HCT116 (cell line): ENCODE measurements around the gene SOX2. TPM values are rescaled to one million over a fixed set of nuclear protein-coding genes. Genes with fewer than 3 reads are reported as not detected.

Experiments used
- ATAC-seq: fragments of 200-7000 bp; cut with Tn5 transposase; 2 replicates; pipeline ENCODE4 v1.9.1; 2020; ENCODE audit warnings: mild to moderate bottlenecking, moderate library complexity
- BruUV-seq: library from RNA; stranded (reverse); fragments of 400-500 nt; replicated peaks from 2 replicates; lab custom pipeline; 2021; lab: Mats Ljungman, UMichigan
- CTCF ChIA-PET: fragments of 300-600 bp; sonication (Branson Sonifier 250); formaldehyde crosslinking; loops from one replicate; lab custom pipeline; 2021; ENCODE audit warnings: antibody characterized with exemption; lab: Charles Lee
- POLR2A ChIA-PET: fragments of 300-600, 350-600 bp; sonication (Branson Sonifier 250); formaldehyde crosslinking; loops from one replicate; lab custom pipeline; 2021; ENCODE audit warnings: antibody characterized with exemption; lab: Charles Lee
- RAD21 ChIA-PET, 2 experiments: fragments of 300-600 bp; sonication (Branson Sonifier 250); formaldehyde crosslinking; loops; one replicate each; lab custom pipeline; 2023; ENCODE audit warnings: low total read pairs in 2 of 2; ENCODE audit not compliant: uncharacterized antibody in 2 of 2, unreplicated experiment in 2 of 2, low non-redundant PET in 1 of 2; lab: Charles Lee
- DNase-seq: peaks from one replicate; pipeline ENCODE4 v3.0.0-alpha.2; 2010; ENCODE audit warnings: low read depth, low spot score
- H2AFZ ChIP-seq: fragments of 200-600 bp; shearing (Covaris generic), sonication (generic); 2 replicates; pipeline ENCODE4 v1.6.1; 2017; ENCODE audit warnings: low read depth, mixed run types, mixed read lengths, antibody characterized with exemption, low read length; ENCODE audit not compliant: poor library complexity, severe bottlenecking
- H3K27ac ChIP-seq: 2 replicates; pipeline ENCODE4 v1.5.1; 2012; ENCODE audit warnings: low read depth, low read length
- H3K27me3 ChIP-seq: fragments of 200-600 bp; sonication (generic); 2 replicates; pipeline ENCODE4 v1.6.1; 2016; ENCODE audit warnings: mixed run types, low read length, mixed read lengths; ENCODE audit not compliant: insufficient read depth
- H3K36me3 ChIP-seq, 2 experiments: fragments of 200-500 bp in 1 of 2; fragments of 200-600 bp in 1 of 2; sonication (Bioruptor generic) in 1 of 2; sonication (generic) in 1 of 2; 2 replicates each; pipeline versions ENCODE4 v1.5.1 to v1.6.1; 2014 to 2016; ENCODE audit warnings: low read length in 2 of 2, inconsistent platforms in 1 of 2, mixed read lengths in 1 of 2, mixed run types in 1 of 2; ENCODE audit not compliant: insufficient read depth in 2 of 2, control insufficient read depth in 1 of 2
- H3K4me1 ChIP-seq, 2 experiments: fragments of 200-600 bp in 1 of 2; sonication (generic) in 1 of 2; 2 replicates each; pipeline versions ENCODE4 v1.5.1 to v1.6.1; 2012 to 2017; ENCODE audit warnings: low read length in 2 of 2, inconsistent platforms in 1 of 2, mild to moderate bottlenecking in 1 of 2, mixed read lengths in 1 of 2, mixed run types in 1 of 2, moderate library complexity in 1 of 2; ENCODE audit not compliant: insufficient read depth in 2 of 2, control insufficient read depth in 1 of 2
- H3K4me2 ChIP-seq: fragments of 200-600 bp; sonication (generic); 2 replicates; pipeline ENCODE4 v1.6.1; 2017; ENCODE audit warnings: mixed run types, low read length, mixed read lengths
- H3K4me3 ChIP-seq, 2 experiments: fragments of 200-600 bp in 1 of 2; sonication (generic) in 1 of 2; replicated peaks in 1 of 2; 2 replicates each; pipeline ENCODE4 v1.5.1; 2011 to 2016; ENCODE audit warnings: low read length in 2 of 2, control low read depth in 1 of 2, low read depth in 1 of 2, mild to moderate bottlenecking in 1 of 2, mixed read lengths in 1 of 2, mixed run types in 1 of 2
- H3K79me2 ChIP-seq: fragments of 200-600 bp; sonication (generic); 2 replicates; pipeline ENCODE4 v1.6.1; 2017; ENCODE audit warnings: mild to moderate bottlenecking, mixed run types, low read length, moderate library complexity, mixed read lengths; ENCODE audit not compliant: insufficient read depth
- H3K9ac ChIP-seq: fragments of 200-600 bp; sonication (generic); 2 replicates; pipeline ENCODE4 v1.6.1; 2016; ENCODE audit warnings: low read length, mixed read lengths
- H3K9me2 ChIP-seq: fragments of 200-600 bp; sonication (generic), shearing (Covaris generic); 2 replicates; pipeline ENCODE4 v1.6.1; 2017; ENCODE audit warnings: mixed run types, mild to moderate bottlenecking, moderate library complexity; ENCODE audit not compliant: insufficient read depth
- H3K9me3 ChIP-seq, 2 experiments: fragments of 200-500 bp in 1 of 2; fragments of 200-600 bp in 1 of 2; sonication (Bioruptor generic) in 1 of 2; sonication (generic) in 1 of 2; 2 replicates each; pipeline ENCODE4 v1.6.1; 2014 to 2017; ENCODE audit warnings: low read length in 2 of 2, mixed read lengths in 2 of 2, inconsistent platforms in 1 of 2, low read depth in 1 of 2, mild to moderate bottlenecking in 1 of 2, mixed run types in 1 of 2, moderate library complexity in 1 of 2; ENCODE audit not compliant: control insufficient read depth in 1 of 2, insufficient read depth in 1 of 2
- H4K20me1 ChIP-seq: fragments of 200-600 bp; sonication (generic), shearing (Covaris generic); 2 replicates; pipeline ENCODE4 v1.6.1; 2017; ENCODE audit warnings: mixed run types, mild to moderate bottlenecking, moderate library complexity; ENCODE audit not compliant: insufficient read depth
- CBX3 ChIP-seq: IDR thresholded peaks from 2 replicates; pipeline ENCODE4 v1.6.1; 2012; ENCODE audit warnings: low read depth
- ELF1 ChIP-seq: IDR thresholded peaks from 2 replicates; pipeline ENCODE4 v1.6.1; 2012; ENCODE audit warnings: low read depth, borderline replicate concordance
- FOSL1 ChIP-seq: IDR thresholded peaks from 2 replicates; pipeline ENCODE4 v1.6.1; 2012; ENCODE audit warnings: low read depth
- JUND ChIP-seq: IDR thresholded peaks from 2 replicates; pipeline ENCODE4 v1.6.1; 2012
- POLR2A ChIP-seq: IDR thresholded peaks from 2 replicates; pipeline ENCODE4 v1.7.0; 2011; ENCODE audit warnings: borderline replicate concordance; ENCODE audit not compliant: insufficient read depth, insufficient read length; ENCODE audit errors: extremely low read depth
- POLR2AphosphoS5 ChIP-seq: IDR thresholded peaks from 2 replicates; pipeline ENCODE4 v1.6.1; 2011; ENCODE audit warnings: mild to moderate bottlenecking, low read depth, low read length, moderate library complexity
- RAD21 ChIP-seq: IDR thresholded peaks from 2 replicates; pipeline ENCODE4 v1.6.1; 2012; ENCODE audit warnings: low read depth, mild to moderate bottlenecking
- SP1 ChIP-seq: IDR thresholded peaks from 2 replicates; pipeline ENCODE4 v1.6.1; 2012; ENCODE audit warnings: low read depth
- SRF ChIP-seq: IDR thresholded peaks from 2 replicates; pipeline ENCODE4 v1.6.1; 2012; ENCODE audit warnings: low read depth
- TCF7L2 ChIP-seq: IDR thresholded peaks from 2 replicates; pipeline ENCODE4 v1.7.0; 2011; ENCODE audit warnings: borderline replicate concordance, inconsistent platforms; ENCODE audit not compliant: insufficient read depth, insufficient read length; ENCODE audit errors: extremely low read depth
- YY1 ChIP-seq: IDR thresholded peaks from 2 replicates; pipeline ENCODE4 v1.6.1; 2011; ENCODE audit warnings: low read length, low read depth, moderate library complexity, mild to moderate bottlenecking; ENCODE audit not compliant: insufficient replicate concordance; ENCODE audit errors: extremely low read depth
- ZFX ChIP-seq: fragments of 450-650 bp; IDR thresholded peaks from 2 replicates; pipeline ENCODE4 v1.6.1; 2017
- ZNF274 ChIP-seq: fragments of 200-500 bp; sonication (Bioruptor generic); IDR thresholded peaks from 2 replicates; pipeline ENCODE4 v1.6.1; 2014; ENCODE audit warnings: mild to moderate bottlenecking, low read depth, low read length, inconsistent platforms
- intact Hi-C: fragments of 100-400 bp; cut with micrococcal nuclease; formaldehyde crosslinking; loops from 2 replicates; pipeline ENCODE4 v1.10.0; 2022
- total RNA-seq: library from RNA; stranded (reverse); gene quantifications from one replicate; pipeline ENCODE4 v1.2.1, GENCODE V29; 2021; ENCODE audit not compliant: unreplicated experiment
- TF ChIP-seq, protein P1 (sequence below): IDR thresholded peaks from 2 replicates; pipeline ENCODE4 v1.6.1; 2012; ENCODE audit warnings: low read depth
- TF ChIP-seq, protein P2 (sequence below), 3 experiments: fragments of 200-600 bp in 1 of 3; sonication (generic) in 1 of 3; IDR thresholded peaks in 2 of 3; conservative IDR thresholded peaks in 1 of 3; 2 replicates each; pipeline ENCODE4 v1.5.1; 2012 to 2017; ENCODE audit warnings: low read depth in 2 of 3, low read length in 2 of 3, antibody characterized with exemption in 1 of 3, borderline replicate concordance in 1 of 3, control low read depth in 1 of 3, mild to moderate bottlenecking in 1 of 3, mixed read lengths in 1 of 3, mixed run types in 1 of 3, moderate library complexity in 1 of 3; ENCODE audit not compliant: insufficient read depth in 1 of 3
- TF ChIP-seq, protein P3 (sequence below): IDR thresholded peaks from 2 replicates; pipeline ENCODE4 v1.6.1; 2011; ENCODE audit warnings: mild to moderate bottlenecking, low read length, moderate library complexity; ENCODE audit not compliant: insufficient replicate concordance; ENCODE audit errors: extremely low read depth

Gene SOX2
- total RNA-seq, 1 experiment from 2014 or later, result 0.15 TPM

GRCh38 chr3:181741417-181741816, 29.7 kb downstream of the SOX2 start:
- no TSS peak for BruUV-seq
- Histone ChIP-seq H3K9ac (no peak overlapping the region), H3K9me3 (no peaks in the 10 kb centered on the region), H3K79me2 (no peaks in the 10 kb centered on the region), H3K4me3 (no peak overlapping the region), H3K27ac (no peak overlapping the region), H3K4me2 (no peak overlapping the region), H3K27me3 (no peaks in the 10 kb centered on the region), H2AFZ (no peak overlapping the region), H4K20me1 (no peaks in the 10 kb centered on the region), H3K36me3 (no peaks in the 10 kb centered on the region), H3K9me2 (no peaks in the 10 kb centered on the region), H3K4me1 (peaks cover 6 to 12% of the 10 kb centered on the region in 2 experiments; a peak in 3 of 4 replicates)
- CTCF ChIA-PET, result no interaction called here
- intact Hi-C loops, result no loop called here
- POLR2A ChIA-PET, result no interaction called here
- no peak for DNase-seq
- ATAC-seq, result no peak
- TF ChIP-seq SRF, result no peak
- no peak for TF ChIP-seq TCF7L2
- no peak for TF ChIP-seq POLR2AphosphoS5
- no peak for TF ChIP-seq POLR2A
- TF ChIP-seq RAD21, result no peak
- TF ChIP-seq ELF1, result no peak
- TF ChIP-seq CBX3, result no peak
- TF ChIP-seq YY1, result no peak
- no peak for TF ChIP-seq ZNF274
- no peak for TF ChIP-seq ZFX
- TF ChIP-seq, protein P1, sequence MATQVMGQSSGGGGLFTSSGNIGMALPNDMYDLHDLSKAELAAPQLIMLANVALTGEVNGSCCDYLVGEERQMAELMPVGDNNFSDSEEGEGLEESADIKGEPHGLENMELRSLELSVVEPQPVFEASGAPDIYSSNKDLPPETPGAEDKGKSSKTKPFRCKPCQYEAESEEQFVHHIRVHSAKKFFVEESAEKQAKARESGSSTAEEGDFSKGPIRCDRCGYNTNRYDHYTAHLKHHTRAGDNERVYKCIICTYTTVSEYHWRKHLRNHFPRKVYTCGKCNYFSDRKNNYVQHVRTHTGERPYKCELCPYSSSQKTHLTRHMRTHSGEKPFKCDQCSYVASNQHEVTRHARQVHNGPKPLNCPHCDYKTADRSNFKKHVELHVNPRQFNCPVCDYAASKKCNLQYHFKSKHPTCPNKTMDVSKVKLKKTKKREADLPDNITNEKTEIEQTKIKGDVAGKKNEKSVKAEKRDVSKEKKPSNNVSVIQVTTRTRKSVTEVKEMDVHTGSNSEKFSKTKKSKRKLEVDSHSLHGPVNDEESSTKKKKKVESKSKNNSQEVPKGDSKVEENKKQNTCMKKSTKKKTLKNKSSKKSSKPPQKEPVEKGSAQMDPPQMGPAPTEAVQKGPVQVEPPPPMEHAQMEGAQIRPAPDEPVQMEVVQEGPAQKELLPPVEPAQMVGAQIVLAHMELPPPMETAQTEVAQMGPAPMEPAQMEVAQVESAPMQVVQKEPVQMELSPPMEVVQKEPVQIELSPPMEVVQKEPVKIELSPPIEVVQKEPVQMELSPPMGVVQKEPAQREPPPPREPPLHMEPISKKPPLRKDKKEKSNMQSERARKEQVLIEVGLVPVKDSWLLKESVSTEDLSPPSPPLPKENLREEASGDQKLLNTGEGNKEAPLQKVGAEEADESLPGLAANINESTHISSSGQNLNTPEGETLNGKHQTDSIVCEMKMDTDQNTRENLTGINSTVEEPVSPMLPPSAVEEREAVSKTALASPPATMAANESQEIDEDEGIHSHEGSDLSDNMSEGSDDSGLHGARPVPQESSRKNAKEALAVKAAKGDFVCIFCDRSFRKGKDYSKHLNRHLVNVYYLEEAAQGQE, result no peak
- no peak for TF ChIP-seq FOSL1
- TF ChIP-seq JUND, result no peak
- TF ChIP-seq, protein P2, sequence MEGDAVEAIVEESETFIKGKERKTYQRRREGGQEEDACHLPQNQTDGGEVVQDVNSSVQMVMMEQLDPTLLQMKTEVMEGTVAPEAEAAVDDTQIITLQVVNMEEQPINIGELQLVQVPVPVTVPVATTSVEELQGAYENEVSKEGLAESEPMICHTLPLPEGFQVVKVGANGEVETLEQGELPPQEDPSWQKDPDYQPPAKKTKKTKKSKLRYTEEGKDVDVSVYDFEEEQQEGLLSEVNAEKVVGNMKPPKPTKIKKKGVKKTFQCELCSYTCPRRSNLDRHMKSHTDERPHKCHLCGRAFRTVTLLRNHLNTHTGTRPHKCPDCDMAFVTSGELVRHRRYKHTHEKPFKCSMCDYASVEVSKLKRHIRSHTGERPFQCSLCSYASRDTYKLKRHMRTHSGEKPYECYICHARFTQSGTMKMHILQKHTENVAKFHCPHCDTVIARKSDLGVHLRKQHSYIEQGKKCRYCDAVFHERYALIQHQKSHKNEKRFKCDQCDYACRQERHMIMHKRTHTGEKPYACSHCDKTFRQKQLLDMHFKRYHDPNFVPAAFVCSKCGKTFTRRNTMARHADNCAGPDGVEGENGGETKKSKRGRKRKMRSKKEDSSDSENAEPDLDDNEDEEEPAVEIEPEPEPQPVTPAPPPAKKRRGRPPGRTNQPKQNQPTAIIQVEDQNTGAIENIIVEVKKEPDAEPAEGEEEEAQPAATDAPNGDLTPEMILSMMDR (IDR thresholded peaks at IDR 0.05 in 2 of 3, conservative IDR thresholded peaks at IDR 0.05 in 1 of 3; ENCODE audit: borderline replicate concordance in 1 of 3, insufficient read depth in 1 of 3, low read depth in 2 of 3, low read length in 2 of 3), result no peak
- TF ChIP-seq SP1, result no peak
- TF ChIP-seq, protein P3, sequence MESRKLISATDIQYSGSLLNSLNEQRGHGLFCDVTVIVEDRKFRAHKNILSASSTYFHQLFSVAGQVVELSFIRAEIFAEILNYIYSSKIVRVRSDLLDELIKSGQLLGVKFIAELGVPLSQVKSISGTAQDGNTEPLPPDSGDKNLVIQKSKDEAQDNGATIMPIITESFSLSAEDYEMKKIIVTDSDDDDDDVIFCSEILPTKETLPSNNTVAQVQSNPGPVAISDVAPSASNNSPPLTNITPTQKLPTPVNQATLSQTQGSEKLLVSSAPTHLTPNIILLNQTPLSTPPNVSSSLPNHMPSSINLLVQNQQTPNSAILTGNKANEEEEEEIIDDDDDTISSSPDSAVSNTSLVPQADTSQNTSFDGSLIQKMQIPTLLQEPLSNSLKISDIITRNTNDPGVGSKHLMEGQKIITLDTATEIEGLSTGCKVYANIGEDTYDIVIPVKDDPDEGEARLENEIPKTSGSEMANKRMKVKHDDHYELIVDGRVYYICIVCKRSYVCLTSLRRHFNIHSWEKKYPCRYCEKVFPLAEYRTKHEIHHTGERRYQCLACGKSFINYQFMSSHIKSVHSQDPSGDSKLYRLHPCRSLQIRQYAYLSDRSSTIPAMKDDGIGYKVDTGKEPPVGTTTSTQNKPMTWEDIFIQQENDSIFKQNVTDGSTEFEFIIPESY, result no peak
- RAD21 ChIA-PET, result no interaction called here
